Effector memory CD4-positive, alpha-beta T cell (primary cell): ENCODE measurements around the gene OPHN1.

Experiments
- DNase-seq, 3 donors: peaks; one replicate each; pipeline ENCODE4 v3.0.0-alpha.2; 2020
- H3K27ac ChIP-seq: 2 replicates; pipeline ENCODE4 v1.7.0; 2013; ENCODE audit warnings: mild to moderate bottlenecking, low read length, moderate library complexity; ENCODE audit not compliant: insufficient read depth, poor library complexity, severe bottlenecking
- H3K27me3 ChIP-seq: replicated peaks from 2 replicates; pipeline ENCODE4 v1.7.0; 2013; ENCODE audit warnings: mild to moderate bottlenecking, low read length; ENCODE audit not compliant: insufficient read depth, control insufficient read depth, poor library complexity, severe bottlenecking
- H3K36me3 ChIP-seq: 2 replicates; pipeline ENCODE4 v1.7.0; 2013; ENCODE audit warnings: mild to moderate bottlenecking, low read length, moderate library complexity; ENCODE audit not compliant: control insufficient read depth, insufficient read depth
- H3K4me1 ChIP-seq: 2 replicates; pipeline ENCODE4 v1.7.0; 2013; ENCODE audit warnings: low read length, mild to moderate bottlenecking; ENCODE audit not compliant: control insufficient read depth, insufficient read depth, poor library complexity, severe bottlenecking
- H3K4me3 ChIP-seq: 2 replicates; pipeline ENCODE4 v1.7.0; 2013; ENCODE audit warnings: low read length, low read depth, mild to moderate bottlenecking; ENCODE audit not compliant: insufficient read depth, poor library complexity, severe bottlenecking
- H3K9me3 ChIP-seq: 2 replicates; pipeline ENCODE4 v1.7.0; 2013; ENCODE audit warnings: mild to moderate bottlenecking, low read length, moderate library complexity; ENCODE audit not compliant: control insufficient read depth

Gene OPHN1

GRCh38 chrX:68429216-68429615 is 4.1 kb downstream of the OPHN1 start:
- Histone ChIP-seq H3K4me1 (no peaks in the 10 kb centered on the region), H3K4me3 (no peak overlapping the region), H3K9me3 (no peaks in the 10 kb centered on the region), H3K27ac (no peak overlapping the region), H3K36me3 (no peaks in the 10 kb centered on the region), H3K27me3 (no peaks in the 10 kb centered on the region)
- DNase-seq, result no peak

- Histone ChIP-seq H3K4me3 (no peak overlapping the region), H3K27ac (no peak overlapping the region), H3K36me3 (no peaks in the 10 kb centered on the region), H3K27me3 (no peaks in the 10 kb centered on the region), H3K4me1 (no peaks in the 10 kb centered on the region), H3K9me3 (no peaks in the 10 kb centered on the region)
- DNase-seq, result no peak
Observed at GRCh38 chrX:68428431-68428830, 4.9 kb downstream of the OPHN1 start.

- no peak overlapping the region for H3K4me3 ChIP-seq
- no peak for DNase-seq
- no peaks in the 10 kb centered on the region for H3K27me3 ChIP-seq
- H3K4me1 ChIP-seq, result no peaks in the 10 kb centered on the region
- H3K36me3 ChIP-seq, result no peaks in the 10 kb centered on the region
- no peak overlapping the region for H3K27ac ChIP-seq
- H3K9me3 ChIP-seq, result no peaks in the 10 kb centered on the region
Observed at GRCh38 chrX:68424719-68425118, 8.6 kb downstream of the OPHN1 start.

GRCh38 chrX:68422478-68422877 is 10.8 kb downstream of the OPHN1 start:
- H3K27me3 ChIP-seq, result no peaks in the 10 kb centered on the region
- H3K9me3 ChIP-seq, result no peaks in the 10 kb centered on the region
- no peak for DNase-seq
- no peaks in the 10 kb centered on the region for H3K4me1 ChIP-seq
- H3K4me3 ChIP-seq, result no peak overlapping the region
- no peaks in the 10 kb centered on the region for H3K36me3 ChIP-seq
- no peak overlapping the region for H3K27ac ChIP-seq

- H3K27ac ChIP-seq, result no peak overlapping the region
- no peaks in the 10 kb centered on the region for H3K4me1 ChIP-seq
- H3K27me3 ChIP-seq, result no peaks in the 10 kb centered on the region
- no peak for DNase-seq
- no peak overlapping the region for H3K4me3 ChIP-seq
- H3K9me3 ChIP-seq, result no peaks in the 10 kb centered on the region
- no peaks in the 10 kb centered on the region for H3K36me3 ChIP-seq
Observed at GRCh38 chrX:68421636-68422035, 11.7 kb downstream of the OPHN1 start.

GRCh38 chrX:68420559-68420958 is 12.7 kb downstream of the OPHN1 start:
- no peak for DNase-seq
- Histone ChIP-seq H3K4me3 (no peak overlapping the region), H3K36me3 (no peaks in the 10 kb centered on the region), H3K9me3 (no peaks in the 10 kb centered on the region), H3K27ac (no peak overlapping the region), H3K4me1 (no peaks in the 10 kb centered on the region), H3K27me3 (no peaks in the 10 kb centered on the region)

- DNase-seq, result no peak
- H3K27ac ChIP-seq, result no peak overlapping the region
Observed at GRCh38 chrX:68419975-68420374, 13.3 kb downstream of the OPHN1 start.

GRCh38 chrX:68417651-68418050 is 15.6 kb downstream of the OPHN1 start:
- no peak overlapping the region for H3K27ac ChIP-seq
- H3K27me3 ChIP-seq, result peaks cover 3% of the 10 kb centered on the region
- H3K9me3 ChIP-seq, result no peaks in the 10 kb centered on the region
- no peaks in the 10 kb centered on the region for H3K4me1 ChIP-seq
- H3K4me3 ChIP-seq, result no peak overlapping the region
- DNase-seq, result no peak
- H3K36me3 ChIP-seq, result no peaks in the 10 kb centered on the region

More at GRCh38 chrX:68419975-68420374, 13.3 kb downstream of the OPHN1 start:
- H3K27me3 ChIP-seq, result no peaks in the 10 kb centered on the region
- H3K4me3 ChIP-seq, result no peak overlapping the region
- H3K9me3 ChIP-seq, result no peaks in the 10 kb centered on the region
- H3K36me3 ChIP-seq, result no peaks in the 10 kb centered on the region
- no peaks in the 10 kb centered on the region for H3K4me1 ChIP-seq

- no peaks in the 10 kb centered on the region for H3K9me3 ChIP-seq
- H3K4me1 ChIP-seq, result no peaks in the 10 kb centered on the region
- no peak for DNase-seq
Observed at GRCh38 chrX:68416592-68416991, 16.7 kb downstream of the OPHN1 start.

GRCh38 chrX:68415316-68415715 is 18.0 kb downstream of the OPHN1 start:
- no peak overlapping the region for H3K27ac ChIP-seq
- peaks cover 3% of the 10 kb centered on the region for H3K27me3 ChIP-seq
- no peak for DNase-seq
- no peaks in the 10 kb centered on the region for H3K36me3 ChIP-seq
- no peak overlapping the region for H3K4me3 ChIP-seq
- H3K9me3 ChIP-seq, result no peaks in the 10 kb centered on the region
- no peaks in the 10 kb centered on the region for H3K4me1 ChIP-seq

More at GRCh38 chrX:68416592-68416991, 16.7 kb downstream of the OPHN1 start:
- no peak overlapping the region for H3K4me3 ChIP-seq
- no peak overlapping the region for H3K27ac ChIP-seq
- no peaks in the 10 kb centered on the region for H3K36me3 ChIP-seq
- H3K27me3 ChIP-seq, result peaks cover 3% of the 10 kb centered on the region

- H3K4me3 ChIP-seq, result no peak overlapping the region
- no peaks in the 10 kb centered on the region for H3K4me1 ChIP-seq
- DNase-seq, result no peak
- peaks cover 3% of the 10 kb centered on the region for H3K27me3 ChIP-seq
- H3K27ac ChIP-seq, result no peak overlapping the region
- no peaks in the 10 kb centered on the region for H3K36me3 ChIP-seq
- no peaks in the 10 kb centered on the region for H3K9me3 ChIP-seq
Observed at GRCh38 chrX:68413254-68413653, 20.0 kb downstream of the OPHN1 start.
